WI38 (cell line): ENCODE results near the gene ELOVL3.

Experiments used
- H3K4me3 ChIP-seq: 2 replicates; pipeline ENCODE4 v1.5.1; 2011; ENCODE audit warnings: low read depth, mild to moderate bottlenecking, control low read depth, low read length
- CTCF ChIP-seq: IDR thresholded peaks from 2 replicates; pipeline ENCODE4 v1.5.1; 2012; ENCODE audit warnings: low read depth, mild to moderate bottlenecking, control low read depth, low read length

Gene ELOVL3

GRCh38 chr10:102269017-102269416 lies 42.9 kb downstream of the ELOVL3 start:
- H3K4me3 ChIP-seq: no peak overlapping the region
- TF ChIP-seq CTCF: no peak

- TF ChIP-seq CTCF: no peak
- H3K4me3 ChIP-seq: no peak overlapping the region
Observed at GRCh38 chr10:102274062-102274461, 48.0 kb downstream of the ELOVL3 start.

- H3K4me3 ChIP-seq: no peak overlapping the region
- no peak for TF ChIP-seq CTCF
Observed at GRCh38 chr10:102275343-102275742, 49.2 kb downstream of the ELOVL3 start.

- no peak overlapping the region for H3K4me3 ChIP-seq
- no peak for TF ChIP-seq CTCF
Observed at GRCh38 chr10:102279104-102279503, 53.0 kb downstream of the ELOVL3 start.
